OCI-LY1 (cell line): ENCODE results near the gene CD226.

Experiments used
- EZH2 ChIP-seq: fragments of 200-600 bp; sonication (generic), shearing (Covaris generic); IDR thresholded peaks from 2 replicates; pipeline ENCODE4 v1.8.0; 2017; ENCODE audit warnings: borderline replicate concordance, mixed run types, mild to moderate bottlenecking, antibody characterized with exemption, low read length, moderate library complexity, mixed read lengths
- TF ChIP-seq, protein P1 (sequence below): fragments of 200-600 bp; sonication (generic), shearing (Covaris generic); IDR thresholded peaks from 2 replicates; pipeline ENCODE4 v1.5.1; 2017; ENCODE audit warnings: mild to moderate bottlenecking, antibody characterized with exemption, low read length, moderate library complexity, mixed read lengths

DNA sequence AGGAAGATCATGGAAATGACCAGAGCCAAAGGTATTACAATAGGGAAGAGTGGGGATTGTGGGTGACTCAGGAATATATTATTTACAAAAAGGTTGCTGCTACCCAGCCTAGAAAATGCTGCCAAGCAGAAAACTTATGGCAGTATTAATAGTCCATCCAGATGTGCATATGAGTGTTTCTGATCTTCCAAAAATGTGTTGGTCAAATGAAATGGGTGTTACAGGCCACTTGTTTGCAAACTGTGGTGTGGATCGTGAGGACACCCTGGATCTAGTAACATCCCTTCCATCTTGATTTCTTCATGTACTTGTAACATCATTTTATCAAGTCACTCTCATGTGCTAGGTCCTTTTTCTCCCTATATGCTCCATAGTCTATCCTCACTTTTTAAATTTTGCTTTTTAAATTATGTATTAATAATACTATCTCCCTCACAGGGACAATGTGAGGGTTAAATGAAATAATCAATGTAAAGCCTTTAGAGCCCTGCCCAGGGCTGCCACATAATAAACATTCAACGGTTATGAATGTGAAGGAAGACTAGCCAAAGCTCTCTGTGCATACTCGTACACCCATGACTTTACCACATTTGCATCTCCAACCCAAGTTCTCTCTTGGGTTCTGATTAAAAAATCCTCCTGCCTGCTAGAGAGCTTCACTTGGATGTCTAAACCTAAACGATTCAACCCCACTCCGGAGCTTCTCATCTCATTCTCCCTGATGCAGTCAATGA lies 18.5 kb downstream of the CD226 start:
- no peak for TF ChIP-seq EZH2
- TF ChIP-seq, protein P1, sequence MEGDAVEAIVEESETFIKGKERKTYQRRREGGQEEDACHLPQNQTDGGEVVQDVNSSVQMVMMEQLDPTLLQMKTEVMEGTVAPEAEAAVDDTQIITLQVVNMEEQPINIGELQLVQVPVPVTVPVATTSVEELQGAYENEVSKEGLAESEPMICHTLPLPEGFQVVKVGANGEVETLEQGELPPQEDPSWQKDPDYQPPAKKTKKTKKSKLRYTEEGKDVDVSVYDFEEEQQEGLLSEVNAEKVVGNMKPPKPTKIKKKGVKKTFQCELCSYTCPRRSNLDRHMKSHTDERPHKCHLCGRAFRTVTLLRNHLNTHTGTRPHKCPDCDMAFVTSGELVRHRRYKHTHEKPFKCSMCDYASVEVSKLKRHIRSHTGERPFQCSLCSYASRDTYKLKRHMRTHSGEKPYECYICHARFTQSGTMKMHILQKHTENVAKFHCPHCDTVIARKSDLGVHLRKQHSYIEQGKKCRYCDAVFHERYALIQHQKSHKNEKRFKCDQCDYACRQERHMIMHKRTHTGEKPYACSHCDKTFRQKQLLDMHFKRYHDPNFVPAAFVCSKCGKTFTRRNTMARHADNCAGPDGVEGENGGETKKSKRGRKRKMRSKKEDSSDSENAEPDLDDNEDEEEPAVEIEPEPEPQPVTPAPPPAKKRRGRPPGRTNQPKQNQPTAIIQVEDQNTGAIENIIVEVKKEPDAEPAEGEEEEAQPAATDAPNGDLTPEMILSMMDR = no peak
